ENCODE results near the gene GIN1.

DNA sequence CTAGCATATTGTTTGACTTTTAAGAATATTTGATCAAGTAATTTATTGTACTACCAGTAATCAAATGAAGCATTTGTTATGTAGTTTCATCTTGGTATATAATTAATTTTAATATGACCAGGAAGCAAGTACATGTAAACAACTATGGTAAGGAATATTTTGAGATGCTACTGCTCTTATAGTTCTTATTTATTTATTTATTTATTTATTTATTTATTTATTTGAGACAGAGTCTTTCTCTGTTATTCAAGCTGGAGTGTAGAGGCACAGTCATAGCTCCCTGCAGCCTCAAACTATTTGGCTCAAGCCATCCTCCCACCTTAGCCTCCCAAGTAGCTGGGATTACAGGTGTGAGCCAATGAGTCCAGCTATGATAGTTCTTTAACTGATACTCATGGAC is 8.3 kb upstream of the GIN1 start:
- TF ChIP-seq TAF1 (IDR thresholded peaks at IDR 0.05; ENCODE audit: low read depth, low read length) (no peak), SPI1 (IDR thresholded peaks at IDR 0.05; ENCODE audit: low read depth, low read length) (no peak), POLR2AphosphoS5 (IDR thresholded peaks at IDR 0.05; ENCODE audit: low read depth, low read length) (no peak), POLR2A (IDR thresholded peaks at IDR 0.05; ENCODE audit: low read depth, low read length) (no peak), POU2F2 (IDR thresholded peaks at IDR 0.05; ENCODE audit: low read depth, low read length) (no peak), PAX5 (IDR thresholded peaks at IDR 0.05; ENCODE audit: insufficient read depth, low read length, severe bottlenecking) (no peak)
